Omental fat pad (tissue), 4 donors: ENCODE measurements around the gene HEATR5A. TPM values are rescaled to one million over a fixed set of nuclear protein-coding genes. Genes with fewer than 3 reads are reported as not detected.
"Not testable (repeated sequence)": the region's sequence is repeated elsewhere in the genome, so short reads cannot be mapped to it uniquely, and the experiment has no call there.

ENCODE experiments used
- ATAC-seq: fragments of 150-250 bp; one replicate; pipeline ENCODE4 v1.9.1; 2016; ENCODE audit warnings: mild to moderate bottlenecking, moderate library complexity; ENCODE audit not compliant: low FRiP score
- DNase-seq: peaks from one replicate; pipeline ENCODE4 v3.0.0-alpha.2; 2019; ENCODE audit warnings: low spot score
- total RNA-seq, 4 donors: library from RNA; depleted of rRNA; stranded (reverse); fragments of >200 nt; gene quantifications; one replicate each; pipeline ENCODE4 v1.1.0, GENCODE V29; 2016
- TF ChIP-seq, protein P1 (sequence below), 3 donors: fragments of 450-650 bp; IDR thresholded peaks; one replicate each; pipeline ENCODE4 v1.5.1; 2016 to 2017; ENCODE audit warnings: antibody characterized with exemption in 3 of 3, mild to moderate bottlenecking in 3 of 3, moderate library complexity in 2 of 3

HEATR5A gene
- total RNA-seq, 4 donors from 2014 or later = 29.4 to 41.8 (median 31.9) TPM

DNA sequence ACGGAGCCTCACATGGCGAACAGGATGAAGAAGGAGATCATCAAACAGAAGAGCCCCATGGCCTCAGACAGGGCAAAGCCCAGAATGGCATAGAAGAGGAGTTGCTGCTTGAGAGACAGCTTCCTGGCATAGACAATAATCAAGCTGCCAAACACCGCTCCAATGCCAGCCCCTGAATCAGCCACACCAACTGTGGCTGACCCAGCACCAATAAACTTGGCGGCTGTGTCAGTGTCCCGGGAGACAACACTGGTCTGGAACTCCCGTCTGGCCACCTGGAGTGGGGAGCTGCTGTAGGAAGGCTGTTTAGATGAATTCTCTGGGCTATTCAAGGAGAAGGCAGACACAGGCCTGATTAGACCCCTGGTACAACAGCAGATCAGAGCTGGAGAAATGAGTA, 100.1 kb downstream of the HEATR5A start:
- TF ChIP-seq, protein P1, sequence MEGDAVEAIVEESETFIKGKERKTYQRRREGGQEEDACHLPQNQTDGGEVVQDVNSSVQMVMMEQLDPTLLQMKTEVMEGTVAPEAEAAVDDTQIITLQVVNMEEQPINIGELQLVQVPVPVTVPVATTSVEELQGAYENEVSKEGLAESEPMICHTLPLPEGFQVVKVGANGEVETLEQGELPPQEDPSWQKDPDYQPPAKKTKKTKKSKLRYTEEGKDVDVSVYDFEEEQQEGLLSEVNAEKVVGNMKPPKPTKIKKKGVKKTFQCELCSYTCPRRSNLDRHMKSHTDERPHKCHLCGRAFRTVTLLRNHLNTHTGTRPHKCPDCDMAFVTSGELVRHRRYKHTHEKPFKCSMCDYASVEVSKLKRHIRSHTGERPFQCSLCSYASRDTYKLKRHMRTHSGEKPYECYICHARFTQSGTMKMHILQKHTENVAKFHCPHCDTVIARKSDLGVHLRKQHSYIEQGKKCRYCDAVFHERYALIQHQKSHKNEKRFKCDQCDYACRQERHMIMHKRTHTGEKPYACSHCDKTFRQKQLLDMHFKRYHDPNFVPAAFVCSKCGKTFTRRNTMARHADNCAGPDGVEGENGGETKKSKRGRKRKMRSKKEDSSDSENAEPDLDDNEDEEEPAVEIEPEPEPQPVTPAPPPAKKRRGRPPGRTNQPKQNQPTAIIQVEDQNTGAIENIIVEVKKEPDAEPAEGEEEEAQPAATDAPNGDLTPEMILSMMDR (IDR thresholded peaks at IDR 0.05) = no peak
- ATAC-seq (no peak), DNase-seq (no peak)

DNA sequence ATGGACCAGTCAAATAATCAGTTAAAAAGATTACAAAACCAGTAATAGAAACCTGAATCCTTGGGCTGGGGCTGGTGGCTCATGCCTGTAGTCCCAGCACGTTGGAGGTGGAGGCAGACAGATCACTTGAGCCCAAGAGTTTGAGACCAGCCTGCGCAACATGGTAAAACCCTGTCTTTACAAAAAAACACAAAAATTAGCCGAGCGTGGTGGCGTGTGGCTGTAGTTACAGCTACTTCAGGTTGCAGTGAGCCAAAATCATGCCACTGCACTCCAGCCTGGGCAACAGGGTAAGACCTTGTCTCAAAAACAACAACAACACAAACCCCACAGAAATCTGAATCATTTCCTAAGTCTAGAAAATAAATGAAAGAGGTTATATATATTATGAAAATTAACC, 100.6 kb downstream of the HEATR5A start:
- TF ChIP-seq, protein P1 (IDR thresholded peaks at IDR 0.05) = no peak

DNA sequence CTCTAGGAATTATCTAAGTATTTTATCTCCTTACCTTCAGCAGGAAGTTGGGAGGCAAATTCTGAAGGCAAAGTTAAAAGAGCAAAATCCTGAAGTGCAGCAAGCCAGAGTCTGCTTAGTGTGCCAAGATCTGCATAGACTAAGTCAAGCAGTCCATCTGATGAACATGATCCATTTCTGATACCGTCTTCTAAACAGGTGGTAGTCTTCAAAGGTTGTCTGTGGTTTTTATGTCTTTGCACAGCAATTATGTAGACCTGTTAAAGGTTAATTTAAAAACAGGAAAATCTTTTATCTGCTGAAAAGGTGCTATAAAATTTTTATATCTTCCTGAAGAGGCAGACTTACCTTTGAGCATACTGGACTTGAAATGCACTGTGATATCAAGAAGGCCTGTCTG, 107.4 kb downstream of the HEATR5A start:
- DNase-seq (no peak), ATAC-seq (no peak)
- TF ChIP-seq, protein P1 (IDR thresholded peaks at IDR 0.05) = no peak

More for the DNA sequence above, 100.6 kb downstream of the HEATR5A start:
- ATAC-seq (no peak), DNase-seq (no peak)

DNA sequence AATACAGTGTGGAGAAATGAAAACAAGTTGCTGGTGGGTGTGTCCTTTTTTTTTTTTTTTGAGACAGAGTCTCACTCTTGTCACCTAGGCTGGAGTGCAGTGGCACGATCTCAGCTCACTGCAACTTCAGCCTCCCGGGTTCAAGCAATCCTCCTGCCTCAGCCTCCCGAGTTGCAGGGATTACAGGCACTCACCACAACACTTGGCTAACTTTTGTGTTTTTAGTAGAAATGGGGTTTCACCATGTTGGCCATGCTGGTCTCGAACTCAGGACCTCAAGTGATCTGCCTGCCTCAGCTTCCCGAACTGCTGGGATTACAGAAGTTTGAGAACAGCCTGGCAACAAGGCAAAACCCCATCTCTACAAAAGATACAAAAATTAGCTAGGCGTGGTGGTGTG, 108.0 kb downstream of the HEATR5A start:
- not testable (repeated sequence) for DNase-seq, ATAC-seq

DNA sequence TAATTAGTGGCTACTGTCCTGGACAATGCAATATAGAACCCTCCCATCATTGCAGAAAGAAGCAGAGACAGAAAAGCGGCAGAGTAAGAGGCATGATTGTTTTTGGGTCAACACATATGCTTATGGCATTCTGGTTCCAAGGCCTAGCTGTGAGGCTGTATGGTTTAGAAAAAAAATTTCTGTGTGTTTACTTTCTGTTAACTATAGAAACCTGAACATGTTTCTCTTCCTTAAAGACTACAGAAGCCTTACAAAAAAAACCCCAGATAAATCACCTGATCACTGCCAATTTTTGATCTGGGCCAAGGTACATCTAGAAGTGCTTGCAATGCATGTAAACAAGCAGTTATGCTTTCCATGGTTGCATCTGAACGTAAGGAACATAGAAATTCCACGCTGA, 112.7 kb downstream of the HEATR5A start:
- TF ChIP-seq, protein P1 (IDR thresholded peaks at IDR 0.05) = no peak
- no peak for DNase-seq
- ATAC-seq = no peak

DNA sequence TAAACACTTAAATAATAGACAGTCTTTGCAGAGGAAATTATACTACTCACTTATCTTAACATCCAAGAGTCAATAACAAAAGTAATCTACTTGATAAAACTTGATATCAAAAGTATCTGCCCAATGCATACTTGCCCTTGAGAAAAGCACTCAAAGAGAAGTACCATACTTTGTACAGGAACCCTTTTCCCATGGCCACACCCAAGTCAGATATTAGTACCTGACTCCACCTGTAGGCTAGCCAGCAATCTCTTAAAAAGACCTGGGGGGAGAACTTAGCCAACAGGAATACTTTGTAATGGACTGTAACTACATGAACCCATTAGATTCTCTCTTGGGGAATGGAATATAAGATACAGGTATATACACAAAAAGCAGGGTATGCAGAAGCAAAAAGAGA, 113.2 kb downstream of the HEATR5A start:
- DNase-seq = no peak
- ATAC-seq = no peak
- TF ChIP-seq, protein P1 (IDR thresholded peaks at IDR 0.05) = no peak

DNA sequence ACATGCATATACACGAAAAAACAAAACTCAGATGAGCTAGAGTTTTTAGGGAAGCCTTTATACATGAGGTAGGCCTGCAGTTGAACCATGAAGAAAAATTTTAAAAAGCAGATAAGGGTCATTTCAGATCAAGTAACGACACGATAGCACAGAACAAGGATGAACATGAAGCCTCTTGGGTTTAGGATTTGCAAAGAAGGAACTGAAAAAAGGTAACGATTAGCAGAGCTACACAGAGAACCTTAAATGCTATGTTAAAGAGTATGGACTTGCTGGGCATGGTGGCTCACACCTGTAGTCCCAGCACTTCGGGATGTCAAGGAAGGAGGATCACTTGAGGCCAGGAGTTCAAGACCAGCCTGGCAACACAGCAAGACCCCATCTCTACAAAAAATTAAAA, 116.7 kb downstream of the HEATR5A start:
- TF ChIP-seq, protein P1 (IDR thresholded peaks at IDR 0.05) = no peak
- DNase-seq (no peak), ATAC-seq (no peak)

DNA sequence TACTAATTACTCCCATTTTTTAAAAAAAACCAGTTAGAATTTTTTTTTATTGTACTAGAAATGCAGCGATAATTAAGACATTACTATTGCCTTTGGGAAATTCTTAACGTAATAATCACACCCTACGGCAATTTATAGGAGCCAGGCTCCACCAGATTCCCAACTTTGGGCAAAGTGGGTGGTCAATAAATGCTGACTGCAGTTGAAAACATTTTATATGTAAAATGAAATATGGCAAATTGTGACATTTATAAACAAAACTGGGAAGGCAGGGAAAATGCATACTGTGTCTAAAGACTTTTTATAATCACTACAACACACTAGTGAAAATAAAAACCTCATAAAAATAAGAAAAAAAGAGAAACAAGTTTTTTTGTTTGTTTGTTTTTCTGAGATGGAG, 119.5 kb downstream of the HEATR5A start:
- ATAC-seq (no peak), DNase-seq (no peak)
- TF ChIP-seq, protein P1 (IDR thresholded peaks at IDR 0.05) = no peak
